Measurements from ENCODE around the gene MPL.

MPL gene

DNA sequence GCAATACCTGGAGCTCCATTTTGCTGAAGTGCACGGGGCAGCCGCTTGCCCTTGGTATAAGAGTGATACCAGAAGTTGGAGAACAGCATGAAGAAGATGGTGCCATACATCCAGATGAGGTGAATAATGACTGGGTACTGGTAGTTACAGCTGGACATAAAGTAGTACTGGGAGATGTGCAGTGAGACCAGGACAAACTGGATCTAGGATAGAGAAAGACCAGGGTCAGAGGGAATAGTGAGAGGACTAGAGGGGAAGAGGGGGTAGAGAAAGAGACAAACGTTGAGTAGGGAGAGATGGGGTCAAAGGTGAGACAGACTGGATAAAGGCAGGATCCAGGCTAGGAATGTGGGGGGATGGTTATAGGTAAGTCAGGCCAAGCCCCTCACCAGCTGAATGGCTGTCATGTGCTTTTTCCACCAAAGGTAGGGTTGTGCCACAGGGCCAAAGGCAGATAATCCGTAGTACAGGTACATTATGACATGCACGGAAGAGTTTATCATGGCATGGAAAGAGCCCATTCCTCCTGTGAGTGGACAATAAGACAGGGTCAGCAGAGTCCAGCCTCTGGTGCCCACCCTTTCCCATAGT, 26.4 kb downstream of the MPL start:
- no peak overlapping the region for H2AFZ ChIP-seq (ENCODE audit: low read depth)
- TF ChIP-seq, protein P1, sequence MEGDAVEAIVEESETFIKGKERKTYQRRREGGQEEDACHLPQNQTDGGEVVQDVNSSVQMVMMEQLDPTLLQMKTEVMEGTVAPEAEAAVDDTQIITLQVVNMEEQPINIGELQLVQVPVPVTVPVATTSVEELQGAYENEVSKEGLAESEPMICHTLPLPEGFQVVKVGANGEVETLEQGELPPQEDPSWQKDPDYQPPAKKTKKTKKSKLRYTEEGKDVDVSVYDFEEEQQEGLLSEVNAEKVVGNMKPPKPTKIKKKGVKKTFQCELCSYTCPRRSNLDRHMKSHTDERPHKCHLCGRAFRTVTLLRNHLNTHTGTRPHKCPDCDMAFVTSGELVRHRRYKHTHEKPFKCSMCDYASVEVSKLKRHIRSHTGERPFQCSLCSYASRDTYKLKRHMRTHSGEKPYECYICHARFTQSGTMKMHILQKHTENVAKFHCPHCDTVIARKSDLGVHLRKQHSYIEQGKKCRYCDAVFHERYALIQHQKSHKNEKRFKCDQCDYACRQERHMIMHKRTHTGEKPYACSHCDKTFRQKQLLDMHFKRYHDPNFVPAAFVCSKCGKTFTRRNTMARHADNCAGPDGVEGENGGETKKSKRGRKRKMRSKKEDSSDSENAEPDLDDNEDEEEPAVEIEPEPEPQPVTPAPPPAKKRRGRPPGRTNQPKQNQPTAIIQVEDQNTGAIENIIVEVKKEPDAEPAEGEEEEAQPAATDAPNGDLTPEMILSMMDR (conservative IDR thresholded peaks at IDR 0.05; ENCODE audit: low read depth, low read length), result no peak
- H3K36me3 ChIP-seq (ENCODE audit: insufficient read depth), result no peaks in the 10 kb centered on the region
- H3K9ac ChIP-seq, result no peak overlapping the region
- H3K27ac ChIP-seq, result no peak overlapping the region
- no peak overlapping the region for H3K4me2 ChIP-seq
- H3K79me2 ChIP-seq (ENCODE audit: insufficient read depth, low read depth), result peaks cover 35% of the 10 kb centered on the region
- H3K27me3 ChIP-seq (ENCODE audit: insufficient read depth, low read depth), result no peaks in the 10 kb centered on the region
- no peak overlapping the region for H3K4me3 ChIP-seq (IDR thresholded peaks at IDR 0.05; ENCODE audit: insufficient read depth, low read depth, low read length)
- H3K4me1 ChIP-seq (ENCODE audit: low read depth, poor library complexity, severe bottlenecking), result peaks cover 28% of the 10 kb centered on the region
- no peaks in the 10 kb centered on the region for H4K20me1 ChIP-seq (ENCODE audit: insufficient read depth)

DNA sequence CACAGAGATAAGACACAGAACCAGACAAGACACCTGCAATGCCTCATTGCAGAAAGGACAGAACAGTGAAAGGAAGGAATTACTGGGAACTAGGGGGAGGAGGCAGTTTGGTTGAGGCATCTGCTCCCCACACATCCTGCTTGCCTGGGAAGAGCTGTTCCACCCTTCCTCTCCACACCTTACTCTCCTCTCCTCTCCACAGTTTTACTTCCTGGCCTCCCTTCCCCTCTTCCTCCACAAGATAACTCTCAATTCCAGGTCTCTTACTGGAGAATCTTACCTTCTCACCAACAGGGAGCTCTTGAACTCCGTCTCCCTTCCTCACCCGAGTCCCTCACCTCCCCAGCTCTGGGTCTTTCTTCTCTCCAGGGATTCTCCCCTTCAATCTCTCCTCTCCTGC, 28.1 kb downstream of the MPL start:
- no peaks in the 10 kb centered on the region for H3K36me3 ChIP-seq (ENCODE audit: insufficient read depth)
- no peak overlapping the region for H3K4me2 ChIP-seq
- no peak overlapping the region for H2AFZ ChIP-seq (ENCODE audit: low read depth)
- peaks cover 22% of the 10 kb centered on the region for H3K79me2 ChIP-seq (ENCODE audit: insufficient read depth, low read depth)
- no peak overlapping the region for H3K4me3 ChIP-seq (IDR thresholded peaks at IDR 0.05; ENCODE audit: insufficient read depth, low read depth, low read length)
- no peaks in the 10 kb centered on the region for H3K27me3 ChIP-seq (ENCODE audit: insufficient read depth, low read depth)
- TF ChIP-seq, protein P1 (conservative IDR thresholded peaks at IDR 0.05; ENCODE audit: low read depth, low read length), result no peak
- H4K20me1 ChIP-seq (ENCODE audit: insufficient read depth), result no peaks in the 10 kb centered on the region
- no peak overlapping the region for H3K27ac ChIP-seq
- peaks cover 17% of the 10 kb centered on the region for H3K4me1 ChIP-seq (ENCODE audit: low read depth, poor library complexity, severe bottlenecking)
- H3K9ac ChIP-seq, result no peak overlapping the region

DNA sequence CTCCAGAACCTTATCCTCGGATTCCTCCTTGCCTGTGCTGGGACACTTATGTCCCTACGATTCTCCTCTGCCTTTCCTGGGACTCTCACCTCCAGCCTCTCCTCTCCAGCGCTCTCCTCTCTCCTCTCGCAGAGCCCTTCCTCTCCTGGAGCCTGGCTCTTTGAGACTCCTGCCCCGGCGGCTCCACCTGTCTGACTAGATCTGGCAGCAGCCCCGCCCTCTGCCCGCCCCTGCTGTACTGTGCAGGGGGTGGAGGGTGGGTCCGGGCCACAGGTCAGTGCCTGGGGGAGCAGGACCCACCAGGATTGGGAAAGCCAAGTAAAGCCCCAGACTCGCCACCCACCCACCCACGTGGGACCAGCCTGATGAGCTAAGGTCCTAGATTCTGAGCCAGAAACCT, 28.6 kb downstream of the MPL start:
- H3K27me3 ChIP-seq (ENCODE audit: insufficient read depth, low read depth), result no peaks in the 10 kb centered on the region
- peak overlapping the region; percentile 96 for H3K4me2 ChIP-seq
- H4K20me1 ChIP-seq (ENCODE audit: insufficient read depth), result no peaks in the 10 kb centered on the region
- H3K79me2 ChIP-seq (ENCODE audit: insufficient read depth, low read depth), result peaks cover 19% of the 10 kb centered on the region; the same call in 1 of the 2 replicates
- peaks cover 13% of the 10 kb centered on the region for H3K4me1 ChIP-seq (ENCODE audit: low read depth, poor library complexity, severe bottlenecking)
- H3K27ac ChIP-seq, result no peak overlapping the region
- no peak overlapping the region for H3K4me3 ChIP-seq (IDR thresholded peaks at IDR 0.05; ENCODE audit: insufficient read depth, low read depth, low read length)
- TF ChIP-seq, protein P1 (conservative IDR thresholded peaks at IDR 0.05; ENCODE audit: low read depth, low read length), result no peak
- no peaks in the 10 kb centered on the region for H3K36me3 ChIP-seq (ENCODE audit: insufficient read depth)
- no peak overlapping the region for H2AFZ ChIP-seq (ENCODE audit: low read depth)
- peak overlapping the region; percentile 87; the same call in 1 of the 2 replicates for H3K9ac ChIP-seq

DNA sequence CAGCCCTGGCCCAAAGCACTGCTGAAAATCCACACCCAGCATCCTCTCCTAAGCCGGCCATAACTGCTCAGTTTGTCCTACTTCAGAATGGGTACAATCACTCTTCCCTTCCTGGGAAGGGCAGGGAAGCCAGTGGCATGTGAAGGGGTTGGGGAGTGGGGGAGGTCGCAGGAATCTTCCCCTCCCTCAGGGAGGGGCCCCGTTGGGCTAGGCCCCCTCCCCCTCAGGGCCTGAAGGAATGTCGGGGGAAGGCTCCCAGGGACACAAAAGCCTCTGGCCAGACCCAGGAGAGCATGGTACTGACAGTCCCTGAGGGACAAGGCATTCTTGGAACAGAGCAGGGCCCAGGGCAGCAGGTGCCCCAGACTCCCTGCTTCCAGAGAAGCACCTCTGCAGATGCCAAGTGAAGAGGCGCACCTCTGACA, 29.0 kb downstream of the MPL start:
- H2AFZ ChIP-seq (ENCODE audit: low read depth), result no peak overlapping the region

More for the DNA sequence above, 29.0 kb downstream of the MPL start:
- Histone ChIP-seq H3K36me3 (ENCODE audit: insufficient read depth) (no peaks in the 10 kb centered on the region), H3K27ac (peak overlapping the region; percentile 59; the same call in 1 of the 2 replicates), H3K4me1 (ENCODE audit: low read depth, poor library complexity, severe bottlenecking) (peaks cover 13% of the 10 kb centered on the region), H3K79me2 (ENCODE audit: insufficient read depth, low read depth) (peaks cover 19% of the 10 kb centered on the region; the same call in 1 of the 2 replicates), H4K20me1 (ENCODE audit: insufficient read depth) (no peaks in the 10 kb centered on the region), H3K4me2 (peak overlapping the region; percentile 96), H3K4me3 (IDR thresholded peaks at IDR 0.05; ENCODE audit: insufficient read depth, low read depth, low read length) (no peak overlapping the region), H3K9ac (peak overlapping the region; percentile 87), H3K27me3 (ENCODE audit: insufficient read depth, low read depth) (no peaks in the 10 kb centered on the region)
- TF ChIP-seq, protein P1 (conservative IDR thresholded peaks at IDR 0.05; ENCODE audit: low read depth, low read length), result no peak
